ENCODE measurements around the gene CORO7.
"Not testable (repeated sequence)": the region's sequence is repeated elsewhere in the genome, so short reads cannot be mapped to it uniquely, and the experiment has no call there.

The CORO7 gene

DNA sequence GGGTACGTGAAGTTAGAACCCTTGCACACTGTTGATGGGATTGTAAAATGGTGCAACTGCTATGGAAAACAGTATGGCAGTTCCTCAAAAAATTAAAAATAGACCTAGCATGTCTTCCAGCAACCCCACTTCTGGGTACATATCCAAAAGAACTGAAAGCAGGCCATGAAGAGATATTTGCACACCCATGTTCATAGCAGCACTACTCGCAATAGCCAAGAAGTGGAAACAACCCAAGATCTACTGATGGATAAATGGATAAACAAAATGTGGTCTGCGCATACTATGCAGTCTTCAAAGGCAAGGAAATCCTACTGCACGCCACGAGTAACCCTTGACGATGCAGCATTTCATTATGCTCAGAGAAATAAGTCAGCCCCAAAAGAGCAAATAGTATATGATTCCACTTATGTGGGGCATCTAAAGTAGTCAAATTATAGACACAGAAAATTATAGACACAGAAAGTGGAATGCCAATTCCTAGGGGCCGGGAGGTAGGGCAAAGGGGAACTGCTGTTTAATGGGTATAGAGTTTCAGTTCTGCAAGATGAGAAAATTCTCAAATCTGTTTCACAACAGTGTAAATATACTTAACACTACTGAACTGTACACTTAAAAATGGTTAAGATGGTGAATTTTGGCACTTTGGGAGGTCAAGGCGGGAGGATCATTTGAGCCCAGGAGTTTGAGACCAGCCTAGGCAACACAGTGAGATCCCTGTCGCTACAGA is 17.2 kb downstream of the CORO7 start:
- DNase-seq, result no peak

DNA sequence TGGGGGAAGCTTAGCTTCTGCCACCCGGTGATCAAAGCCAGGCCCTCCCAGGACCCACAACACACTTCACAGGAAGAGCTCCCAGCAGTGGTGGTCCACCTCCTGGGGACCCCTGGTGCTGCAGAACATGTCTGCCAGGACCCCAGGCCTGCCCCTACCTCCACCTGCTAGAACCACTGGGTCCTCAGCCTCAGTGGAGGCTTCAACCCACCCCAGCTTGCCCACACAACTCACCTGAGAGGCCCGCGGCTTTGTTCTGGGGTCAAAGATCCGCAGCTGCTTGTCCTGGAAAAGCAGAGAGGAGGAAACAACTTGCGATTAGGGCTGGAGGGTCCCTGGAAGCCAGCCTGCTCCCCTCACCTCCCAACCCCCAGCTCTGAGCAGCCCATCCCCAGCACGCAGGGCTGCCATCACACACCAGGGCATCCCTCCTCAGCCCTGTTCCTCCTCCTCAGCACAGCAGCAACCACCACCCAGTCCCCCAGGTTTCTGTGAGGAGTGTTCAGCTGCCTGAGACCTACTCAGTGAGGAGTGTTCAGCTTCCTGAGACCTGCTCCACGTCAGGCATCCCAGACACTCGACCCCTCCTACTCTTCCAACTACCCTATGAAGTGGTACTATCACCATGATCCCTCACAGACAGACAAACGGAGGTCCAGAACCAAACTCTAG is 21.2 kb downstream of the CORO7 start:
- no peak for DNase-seq

DNA sequence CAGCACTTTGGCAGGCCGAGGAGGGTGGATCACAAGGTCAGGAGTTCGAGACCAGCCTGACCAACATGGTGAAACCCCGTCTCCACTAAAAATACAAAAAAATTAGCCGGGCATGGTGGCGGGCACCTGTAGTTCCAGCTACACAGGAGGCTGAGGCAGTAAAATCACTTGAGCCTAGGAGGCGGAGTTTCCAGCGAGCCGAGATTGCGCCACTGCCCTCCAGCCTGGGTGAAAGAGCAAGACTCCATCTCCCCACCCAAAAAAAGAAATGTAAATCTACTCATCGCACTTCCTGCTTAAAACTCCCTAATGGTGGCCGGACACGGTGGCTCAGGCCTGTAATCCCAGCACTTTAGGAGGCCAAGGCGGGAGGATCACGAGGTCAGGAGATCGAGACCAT is 22.5 kb downstream of the CORO7 start:
- not testable (repeated sequence) for DNase-seq

DNA sequence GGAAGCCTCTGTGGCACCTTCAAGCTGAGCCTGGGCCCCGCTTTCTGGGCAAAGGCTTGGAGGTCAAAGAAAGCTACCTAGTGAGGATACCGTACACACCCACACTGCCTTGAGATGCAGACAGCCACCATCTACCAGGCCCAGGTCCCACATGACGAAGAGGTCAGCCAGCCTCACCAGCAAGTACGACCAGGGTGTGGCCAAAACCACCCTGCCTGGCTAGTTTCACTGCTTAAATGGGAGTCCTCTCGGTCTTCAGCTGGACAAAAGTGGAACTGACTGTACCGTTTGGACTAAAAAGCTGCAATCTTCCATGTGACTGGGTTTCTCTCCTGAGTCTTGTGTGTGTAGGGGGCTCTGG is 23.2 kb downstream of the CORO7 start:
- no peak for DNase-seq

DNA sequence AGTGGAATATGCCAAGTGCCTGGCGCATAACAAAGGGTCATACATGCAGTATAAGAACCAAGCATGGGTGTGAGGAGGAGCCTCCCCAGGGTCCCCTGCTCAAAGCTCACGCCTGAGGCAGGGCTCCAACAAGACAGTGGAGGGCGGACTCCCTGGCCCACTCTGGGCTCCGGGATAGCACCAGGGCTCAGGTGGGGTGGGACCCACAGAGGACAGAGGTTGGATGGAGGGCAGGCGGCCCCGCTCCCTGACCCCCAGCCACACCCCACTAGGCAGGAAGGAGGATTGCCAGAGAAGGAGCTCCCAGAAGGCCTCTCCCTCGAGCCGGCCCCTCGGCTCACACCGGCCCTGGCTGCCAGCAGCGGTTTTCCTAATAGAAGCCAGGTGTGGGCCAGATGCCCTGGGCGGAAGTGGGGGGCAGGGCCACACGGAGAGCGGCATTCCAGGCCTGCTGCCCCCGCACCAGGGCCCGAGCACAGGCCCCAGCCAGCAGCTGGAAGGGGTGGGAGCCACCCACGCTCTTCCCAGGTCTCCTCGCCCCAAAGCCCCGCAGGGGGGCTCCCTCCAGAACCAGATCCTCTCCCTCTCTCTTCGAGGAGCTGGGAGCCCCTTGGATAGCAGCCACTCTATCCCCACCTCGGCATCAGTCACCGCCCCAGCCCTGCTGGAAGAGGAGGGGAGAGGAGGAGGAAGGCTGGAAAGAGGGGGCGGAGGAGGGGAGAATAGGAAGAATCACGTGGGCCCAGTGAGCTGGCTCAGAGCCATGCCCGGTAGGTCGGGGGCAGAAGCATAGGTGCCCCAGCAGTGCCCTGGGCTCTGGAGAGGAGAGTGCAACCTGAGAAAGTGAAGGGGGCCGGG is 23.8 kb downstream of the CORO7 start:
- DNase-seq, result no peak

DNA sequence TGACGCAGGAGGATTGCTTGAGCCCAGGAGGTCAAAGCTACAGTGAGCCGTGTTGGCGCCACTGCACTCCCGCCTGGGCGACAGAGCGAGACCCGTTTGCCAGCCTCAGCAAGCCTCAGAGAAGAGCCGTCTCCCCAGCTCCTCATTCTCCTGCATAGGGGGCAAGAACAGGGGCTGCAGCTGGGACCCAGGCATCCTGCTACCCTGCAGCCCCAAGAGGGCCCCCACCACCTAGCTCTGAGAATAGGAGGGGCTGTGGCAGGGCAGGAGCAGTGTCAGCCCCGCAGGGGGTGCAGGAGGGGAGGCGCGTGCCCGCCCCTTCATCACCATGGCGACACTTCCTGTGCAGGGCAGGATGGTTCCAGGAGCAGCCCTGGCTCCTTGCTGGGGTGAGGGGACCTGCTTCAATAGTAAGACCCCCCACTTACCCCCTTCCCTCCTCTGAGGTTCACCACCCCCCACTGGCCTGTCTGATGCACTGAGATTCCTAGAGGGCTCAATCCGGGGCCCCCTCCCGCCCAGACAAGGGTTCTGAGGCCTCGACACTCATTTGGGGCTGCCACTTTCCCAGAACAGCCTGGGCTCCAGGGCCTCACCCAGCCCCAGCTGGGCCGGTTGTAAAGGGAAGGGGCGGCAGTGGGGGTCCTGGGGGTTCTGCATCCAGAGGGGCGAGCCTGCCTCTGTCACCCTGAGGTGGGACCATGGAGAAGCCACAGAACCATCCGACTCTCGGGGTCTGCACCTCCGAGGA is 24.6 kb downstream of the CORO7 start:
- no peak for DNase-seq

DNA sequence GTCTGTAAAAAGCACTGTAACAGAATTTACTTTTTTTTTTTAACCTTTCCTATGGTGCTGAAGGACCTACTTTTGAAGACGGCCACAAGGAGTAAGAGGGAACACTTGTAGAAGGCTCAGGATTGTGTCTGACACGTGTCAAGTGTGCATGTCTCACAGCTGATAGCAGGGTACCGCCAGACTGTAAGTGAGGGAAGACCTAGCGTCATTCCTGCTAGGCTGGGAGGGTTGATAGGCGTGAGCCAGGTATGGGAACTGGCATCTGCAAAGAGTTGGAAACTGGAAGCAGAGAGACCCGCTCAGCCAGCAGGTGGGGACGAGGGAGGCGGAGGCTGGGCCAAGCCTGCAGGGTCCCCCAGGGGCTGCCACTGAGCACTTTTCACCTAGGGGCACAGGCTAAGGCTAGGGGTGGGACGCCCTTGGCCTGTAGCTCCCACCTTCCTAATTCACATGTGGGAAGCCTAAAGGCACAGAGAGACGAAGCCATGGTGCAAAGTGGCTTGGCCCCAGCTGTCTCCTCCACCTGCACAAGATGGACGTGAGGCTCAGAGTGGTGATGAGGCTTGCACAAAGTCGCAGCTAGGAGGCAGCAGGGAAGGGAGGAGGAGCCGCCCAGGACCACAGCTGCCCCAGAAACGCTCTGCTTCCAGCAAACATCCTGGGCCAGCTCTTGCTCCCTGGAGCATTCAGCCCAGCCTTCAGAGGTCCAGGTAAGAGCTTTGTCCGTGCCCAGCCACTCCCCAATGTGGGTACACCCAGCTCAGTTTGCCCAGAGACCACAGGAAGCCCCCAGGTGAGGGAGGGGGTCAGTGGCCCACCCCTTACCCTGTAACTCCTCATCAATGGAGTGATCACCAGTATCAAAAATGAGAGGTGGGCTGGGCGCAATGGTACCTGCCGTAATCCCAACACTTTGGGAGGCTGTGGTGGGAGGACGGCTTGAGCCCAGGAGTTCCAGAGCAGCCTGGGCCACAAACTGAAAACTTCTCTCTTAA is 25.8 kb downstream of the CORO7 start:
- no peak for DNase-seq

DNA sequence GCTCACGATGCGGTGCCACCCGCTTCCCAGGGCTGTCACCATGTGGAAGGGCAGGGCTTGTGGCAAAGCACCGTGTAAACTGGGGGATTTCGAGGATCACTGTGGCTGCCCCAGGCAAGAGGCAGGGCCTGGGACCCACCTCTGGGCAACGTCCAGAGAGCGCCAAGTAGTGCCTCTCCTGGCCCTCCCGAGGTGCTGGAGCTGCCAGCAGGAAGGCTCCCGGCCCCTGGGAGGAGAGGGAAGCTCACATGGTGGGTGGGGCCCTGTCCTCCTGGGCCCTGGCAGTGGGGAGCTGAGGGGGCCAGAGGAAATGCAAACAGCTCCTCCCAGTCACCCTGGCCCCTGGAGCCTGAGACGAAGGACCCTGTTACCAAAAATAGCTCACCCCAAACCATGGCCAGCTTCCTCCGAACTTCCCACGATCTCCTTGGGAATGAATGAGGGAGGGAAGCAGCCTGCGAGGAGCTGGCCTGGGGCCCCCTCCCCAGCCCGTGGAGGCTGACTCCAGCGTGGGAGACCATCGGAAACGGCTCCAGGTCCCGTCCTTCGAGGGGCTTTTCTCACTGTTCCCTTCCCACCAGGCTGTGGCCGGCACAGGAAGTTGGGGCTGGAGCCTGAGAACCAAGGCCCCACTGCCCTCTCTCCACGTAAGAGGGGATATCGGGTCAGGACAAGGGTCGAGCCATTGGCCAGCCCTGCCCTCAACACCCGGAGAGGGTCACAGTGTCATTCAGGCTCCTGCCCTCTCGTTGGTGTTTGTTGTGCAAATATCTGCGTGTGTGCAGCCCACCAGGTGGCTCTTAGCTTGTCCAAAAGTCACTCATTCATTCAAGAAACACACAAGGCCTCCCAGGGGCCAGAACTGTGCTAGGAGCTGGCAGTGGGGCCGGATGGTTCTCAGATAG is 27.1 kb downstream of the CORO7 start:
- no peak for DNase-seq

DNA sequence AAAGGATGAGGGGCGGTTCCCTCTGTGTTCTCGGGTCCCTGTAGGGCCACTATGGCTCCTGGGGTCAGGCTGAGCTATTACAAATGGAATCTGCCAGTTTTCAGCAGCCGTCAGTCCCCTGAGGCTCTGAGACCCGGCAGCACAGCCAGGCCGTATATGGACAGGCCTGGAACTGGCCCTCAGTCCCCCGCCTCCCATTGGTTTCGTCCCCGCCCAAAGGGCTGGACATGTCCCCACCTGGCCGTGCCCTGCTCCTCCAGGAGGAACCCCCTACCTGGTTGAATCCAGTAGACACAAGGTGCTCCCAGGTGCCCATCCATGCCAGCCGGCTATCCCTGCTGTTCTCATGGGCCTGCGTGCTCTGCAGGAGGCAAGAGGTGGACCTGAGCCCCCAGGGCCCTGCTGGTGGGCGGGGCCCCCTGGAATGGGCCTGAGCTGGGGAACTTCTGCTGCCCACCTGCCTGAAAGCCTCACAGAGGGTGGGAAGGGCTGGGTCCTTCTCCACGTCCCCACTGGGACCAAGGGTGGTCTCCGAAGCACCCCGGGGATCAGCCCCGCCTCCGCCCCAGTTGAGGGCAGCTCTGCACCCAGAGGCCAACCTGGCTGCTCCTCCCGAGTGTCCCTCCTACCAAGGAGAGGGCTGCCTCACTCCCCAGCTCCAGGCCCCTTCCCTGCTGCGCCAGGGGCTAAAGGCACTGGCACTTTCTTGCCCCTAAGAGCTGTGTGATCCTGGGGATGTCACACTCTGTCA is 27.9 kb downstream of the CORO7 start:
- DNase-seq, result no peak

DNA sequence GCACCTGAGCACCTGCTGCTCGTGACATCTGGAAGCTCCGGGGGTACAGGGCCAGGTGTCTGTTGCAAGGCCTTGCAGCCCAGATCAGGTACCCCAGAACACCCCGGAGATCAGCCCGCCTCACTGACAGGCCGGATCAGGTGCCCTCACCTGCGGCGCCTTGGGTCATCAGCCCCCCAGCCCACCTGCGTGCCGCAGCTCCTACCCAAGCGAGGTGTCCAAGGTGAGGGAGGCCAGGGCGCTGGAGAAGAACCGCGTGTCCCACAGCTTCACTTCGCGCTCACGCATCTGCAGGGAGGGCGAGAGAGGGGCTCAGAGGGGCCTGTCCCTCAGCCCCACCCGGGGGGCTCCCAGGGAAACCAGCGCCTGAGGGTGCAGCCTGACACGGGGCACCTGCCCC is 28.6 kb downstream of the CORO7 start:
- DNase-seq, result no peak

DNA sequence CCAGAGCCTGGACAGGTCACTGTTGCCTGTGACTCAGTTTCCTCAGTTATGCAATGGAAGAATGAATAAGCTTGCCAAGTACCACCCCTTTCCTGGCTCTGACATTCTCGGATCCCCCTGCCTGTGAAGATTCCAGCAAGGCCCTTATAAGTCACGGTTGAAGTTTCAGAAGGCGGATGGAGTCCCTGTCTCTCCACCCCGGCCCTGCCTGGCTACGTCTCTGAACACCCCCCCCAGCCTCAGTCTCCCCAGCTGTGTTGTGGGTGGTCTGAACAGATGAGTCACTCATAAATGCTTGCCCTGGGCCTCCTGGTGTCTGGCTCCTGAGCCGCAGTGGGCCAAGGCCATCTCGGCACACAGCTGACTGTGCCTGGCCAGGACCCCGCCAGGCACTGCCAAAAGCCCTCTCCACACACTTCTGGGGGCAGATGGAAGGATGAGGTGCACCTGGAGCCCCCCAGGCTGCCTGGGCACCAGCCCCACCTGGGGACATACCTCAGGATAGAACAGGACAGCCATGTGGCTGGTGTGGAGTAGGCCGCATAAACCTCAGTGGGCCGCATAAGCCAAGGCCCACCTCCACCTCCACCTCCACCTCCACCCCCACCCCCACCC is 29.3 kb downstream of the CORO7 start:
- no peak for DNase-seq

DNA sequence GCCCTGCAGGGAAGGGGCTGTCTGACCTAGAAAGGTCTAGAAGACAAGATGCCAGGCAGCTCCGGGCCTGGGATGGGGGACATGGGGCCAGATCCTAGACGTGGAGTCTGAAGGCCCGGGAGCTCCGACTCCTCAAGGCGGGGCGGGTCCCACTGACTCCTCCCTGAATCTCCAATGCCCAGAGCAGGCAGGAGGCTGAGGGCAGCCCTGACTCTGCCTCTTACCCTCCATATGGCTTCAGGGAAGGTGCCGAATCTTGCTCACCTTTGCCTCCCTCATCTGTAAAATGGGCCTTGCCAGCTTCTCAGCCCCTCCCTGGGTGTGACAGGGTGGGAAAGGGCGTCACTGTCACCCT is 30.0 kb downstream of the CORO7 start:
- no peak for DNase-seq

DNA sequence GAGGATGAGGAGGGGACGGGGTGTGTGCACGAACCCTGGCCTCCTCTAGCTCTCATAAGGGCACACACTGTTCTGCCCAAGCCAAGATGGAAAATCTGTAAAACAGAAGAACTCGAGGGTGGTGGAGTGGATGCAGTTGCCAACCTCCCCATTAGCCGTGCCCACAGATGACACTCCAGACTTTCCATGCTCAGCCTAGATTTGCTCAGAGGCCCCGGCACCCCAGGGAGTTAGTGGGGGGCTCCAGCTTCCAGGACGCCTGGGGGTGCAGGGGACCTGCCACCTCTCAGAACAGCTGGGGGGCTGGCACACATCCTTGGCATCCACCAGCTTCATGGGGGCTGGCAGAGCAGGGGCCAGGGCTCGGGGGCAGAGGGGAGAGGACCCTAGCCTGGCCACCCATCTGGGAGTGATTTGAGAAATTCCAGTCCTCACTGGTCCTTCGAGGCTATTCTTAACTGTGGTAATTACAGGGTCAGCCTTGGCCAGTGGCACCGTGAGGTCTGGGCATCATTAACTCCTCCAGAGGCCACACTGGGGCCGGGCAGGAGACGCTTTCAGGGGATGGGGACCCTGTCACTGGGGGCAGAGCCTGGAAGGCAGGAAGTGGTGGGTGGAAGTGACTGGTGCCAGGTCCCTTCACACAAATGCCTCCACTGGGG is 30.5 kb downstream of the CORO7 start:
- DNase-seq, result no peak

DNA sequence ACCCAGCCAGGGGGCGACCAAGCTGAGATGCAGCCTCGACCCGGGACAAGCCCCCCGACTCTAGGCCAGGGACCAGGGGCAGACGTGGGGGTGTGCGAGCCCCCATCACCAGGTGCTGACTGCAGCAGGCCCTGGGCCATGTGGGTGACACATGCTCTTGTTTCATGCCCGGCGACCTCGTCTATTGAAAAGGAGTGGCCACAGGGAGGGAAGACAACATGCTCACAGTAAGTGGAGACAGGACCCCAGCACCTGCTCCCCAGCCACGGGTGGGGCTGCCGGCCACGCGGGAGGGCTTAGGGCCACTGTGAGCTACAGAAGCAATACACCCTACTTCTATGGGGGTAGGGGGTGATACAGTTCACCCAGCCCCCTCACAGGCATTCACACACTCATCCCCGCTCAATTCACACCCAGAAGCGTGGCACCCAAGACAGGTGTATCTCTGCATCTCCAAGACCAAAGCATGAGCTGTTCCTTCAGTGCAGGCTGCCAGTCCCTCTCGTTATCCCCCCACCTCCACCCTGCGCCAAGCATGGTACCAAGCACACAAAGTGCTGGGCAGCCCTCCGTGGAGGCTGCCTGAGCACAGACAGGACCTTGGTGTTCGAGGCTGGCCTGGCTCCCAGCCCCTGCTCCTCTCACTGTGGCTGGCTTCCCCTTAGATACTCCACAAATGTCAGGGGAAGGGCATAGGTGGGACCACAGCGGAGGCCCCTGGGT is 31.2 kb downstream of the CORO7 start:
- no peak for DNase-seq

DNA sequence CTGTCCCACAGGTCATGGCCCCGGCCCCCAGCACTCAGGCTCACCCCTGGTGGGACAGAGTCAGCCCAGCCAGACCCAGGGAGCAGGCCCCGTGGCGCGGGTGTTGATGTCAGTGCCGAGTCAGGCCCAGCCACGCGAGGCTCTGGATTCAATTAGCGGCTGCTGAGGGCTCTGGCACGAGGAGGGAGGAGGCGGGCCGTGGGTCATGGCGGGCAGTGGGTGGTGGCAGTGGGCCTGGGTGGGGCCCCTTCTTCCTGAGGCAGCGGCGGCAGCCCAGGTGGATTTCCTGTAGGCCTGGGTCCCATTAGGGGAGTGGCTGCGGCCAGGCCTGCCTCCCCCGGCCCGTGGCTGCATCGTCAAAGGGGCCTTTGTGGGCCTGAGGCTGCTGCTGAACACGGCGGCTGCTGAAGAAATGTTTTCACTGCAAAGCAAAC is 31.9 kb downstream of the CORO7 start:
- no peak for DNase-seq

DNA sequence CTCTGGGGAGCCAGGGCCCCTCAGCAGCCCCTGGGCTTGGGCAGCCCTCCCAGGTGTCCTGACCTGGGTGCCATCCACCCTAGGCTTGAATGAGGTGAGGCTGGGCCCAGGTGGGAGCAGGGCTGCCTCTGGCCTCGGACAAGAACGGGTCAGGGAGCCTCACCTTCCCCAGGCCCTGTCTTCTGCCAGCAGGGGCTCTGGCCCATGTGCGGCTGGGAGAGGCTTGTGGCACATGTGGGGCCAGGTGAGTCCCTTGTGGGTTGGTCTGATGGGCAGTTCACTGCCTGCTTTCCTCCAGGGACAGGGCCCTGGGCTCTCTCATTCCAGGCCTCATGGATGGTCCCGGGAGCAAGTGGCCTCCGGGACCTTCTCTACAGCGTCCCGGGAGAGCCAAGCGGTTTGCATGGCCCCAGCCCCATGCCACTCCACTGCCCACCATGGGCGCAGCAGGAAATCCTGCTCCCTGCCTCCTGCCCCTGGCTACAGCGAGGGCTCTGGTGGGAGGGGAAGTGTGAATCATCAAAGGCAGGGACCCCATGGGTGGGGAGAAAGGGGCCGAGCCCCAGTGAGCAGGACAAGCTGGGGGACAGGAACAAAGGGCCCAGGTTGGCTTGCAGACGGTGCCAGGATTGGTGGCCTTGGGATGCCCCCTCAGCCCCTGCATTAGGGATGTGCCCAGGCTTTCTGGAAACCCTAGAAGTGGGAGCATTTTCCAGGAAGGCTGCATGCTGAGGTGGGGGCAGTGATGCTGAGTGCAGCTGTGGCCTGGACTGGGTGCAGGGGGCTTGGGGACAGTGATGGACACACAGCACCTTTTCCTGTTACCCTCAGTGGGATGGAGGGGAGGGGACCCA is 32.6 kb downstream of the CORO7 start:
- DNase-seq, result no peak

DNA sequence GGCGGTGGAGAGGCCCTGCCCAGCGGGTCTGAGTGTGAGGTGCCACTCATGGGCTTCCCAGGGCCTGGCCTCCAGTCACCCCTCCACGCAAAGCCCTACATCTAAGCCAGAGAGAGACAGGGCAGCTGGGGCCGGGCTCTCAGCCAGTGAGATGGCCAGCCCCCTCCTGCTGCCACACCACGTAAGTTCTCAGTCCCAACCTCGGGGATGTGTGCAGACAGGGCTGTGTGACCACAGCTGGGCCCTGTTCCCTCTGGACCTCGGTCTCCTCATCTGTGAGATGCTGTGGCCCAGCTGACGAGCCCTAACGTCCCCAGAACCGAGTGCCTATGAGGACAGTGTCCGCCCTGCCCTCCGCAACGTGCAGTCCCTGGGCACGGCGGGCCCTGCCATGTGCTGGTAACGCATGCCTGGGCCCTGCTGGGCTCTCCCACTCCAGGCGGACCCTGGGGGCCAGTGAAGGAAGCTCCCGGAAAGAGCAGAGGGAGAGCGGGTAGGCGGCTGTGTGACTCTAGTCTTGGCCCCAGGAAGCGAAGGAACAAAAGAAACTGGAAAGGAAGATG is 33.5 kb downstream of the CORO7 start:
- no peak for DNase-seq

Data from activated CD8-positive, alpha-beta memory T cell treated with anti-CD3 and anti-CD28 coated beads, Interleukin-2, amount 50 U/mL, for 4 hours (primary cell).